HG03354 (cell line): ENCODE data around the gene BPIFB2.
"Not testable (repeated sequence)": the region's sequence is repeated elsewhere in the genome, so short reads cannot be mapped to it uniquely, and the experiment has no call there.

Experiments
- ATAC-seq: cut with Tn5 transposase; IDR thresholded peaks from one replicate; pipeline ENCODE4 v1.9.1; 2021; ENCODE audit warnings: mild to moderate bottlenecking; ENCODE audit not compliant: unreplicated experiment, poor library complexity, severe bottlenecking

The BPIFB2 gene

DNA sequence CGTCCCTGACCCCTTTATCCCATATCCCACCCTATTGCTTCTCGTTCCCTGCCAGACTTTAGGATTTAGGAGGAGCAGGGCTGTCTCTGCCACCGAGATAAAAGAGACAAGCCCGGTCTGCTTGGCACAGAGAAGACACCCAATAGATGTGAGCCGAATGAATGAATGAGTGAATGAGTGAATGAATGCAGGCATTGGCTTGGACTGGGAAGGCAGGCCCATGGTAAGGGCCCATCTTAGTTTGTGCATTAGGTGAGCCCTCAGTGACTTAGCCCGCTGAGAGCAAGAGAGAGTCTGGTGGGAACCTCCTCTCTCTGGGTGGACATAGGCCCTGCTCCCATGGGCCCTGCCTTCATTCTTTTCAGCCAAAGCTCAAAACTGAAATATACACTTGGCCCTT, 23.1 kb downstream of the BPIFB2 start:
- no peak for ATAC-seq

DNA sequence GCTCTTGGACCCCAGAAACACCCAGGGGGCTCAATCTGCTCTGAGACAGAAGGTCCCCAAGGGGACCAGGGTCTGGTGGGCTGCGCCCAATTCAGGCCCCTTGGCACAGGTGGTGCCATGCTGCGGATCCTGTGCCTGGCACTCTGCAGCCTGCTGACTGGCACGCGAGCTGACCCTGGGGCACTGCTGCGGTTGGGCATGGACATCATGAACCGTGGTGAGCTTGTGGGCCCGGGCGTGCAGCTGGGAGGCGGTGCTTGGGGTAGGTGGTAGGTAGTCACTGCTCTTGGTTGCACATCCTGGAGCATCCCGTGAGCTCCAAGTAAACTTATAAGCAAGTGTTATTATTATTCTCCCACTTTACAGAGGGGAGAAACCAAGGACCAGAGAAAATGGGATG, 24.0 kb downstream of the BPIFB2 start, which contains the start of gene BPIFB6:
TSS of gene BPIFB6 (plus strand) at position 118 of the 400 bp plus-strand sequence. CDS start at position 118, 0 bp downstream.
- no peak for ATAC-seq

DNA sequence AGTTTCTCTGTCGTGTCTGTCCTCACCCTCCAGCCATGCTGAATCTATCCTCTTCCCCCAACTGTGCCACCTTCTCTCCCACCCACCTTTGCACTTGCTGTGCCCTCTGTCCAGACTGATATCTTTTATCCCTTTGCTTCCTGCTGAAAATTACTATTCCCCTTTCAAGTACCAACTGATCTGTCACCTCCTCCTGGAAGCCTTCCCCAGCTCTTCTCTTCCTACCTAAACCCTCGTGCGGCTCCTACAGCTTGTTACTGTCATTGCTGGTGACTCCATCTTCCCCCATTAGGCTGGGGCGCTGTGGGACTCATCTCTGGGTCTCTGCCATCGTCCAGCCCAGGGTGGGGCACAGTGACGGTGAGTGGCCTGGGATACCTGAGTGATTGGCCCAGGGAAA, 25.1 kb downstream of the BPIFB2 start:
- no peak for ATAC-seq

- no peak for ATAC-seq
Observed at GRCh38 chr20:33033381-33033780, 25.9 kb downstream of the BPIFB2 start.

DNA sequence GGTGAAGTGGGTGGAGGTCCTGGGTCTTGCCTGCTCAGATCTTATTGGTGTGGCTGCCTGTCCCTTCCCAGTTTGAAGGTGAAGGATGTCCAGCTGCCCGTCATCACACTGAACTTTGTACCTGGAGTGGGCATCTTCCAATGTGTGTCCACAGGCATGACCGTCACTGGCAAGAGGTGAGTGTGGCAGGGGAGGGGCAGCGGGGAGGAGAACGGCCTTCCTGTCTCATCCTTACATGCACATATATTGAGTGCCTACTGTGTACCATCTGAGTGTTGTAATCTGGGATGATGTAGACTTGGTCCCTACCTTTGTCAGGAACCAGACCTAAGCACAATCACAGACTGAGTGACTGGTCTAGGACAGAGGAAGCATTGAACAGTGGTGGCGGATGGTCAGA, 26.6 kb downstream of the BPIFB2 start:
- ATAC-seq, result no peak

DNA sequence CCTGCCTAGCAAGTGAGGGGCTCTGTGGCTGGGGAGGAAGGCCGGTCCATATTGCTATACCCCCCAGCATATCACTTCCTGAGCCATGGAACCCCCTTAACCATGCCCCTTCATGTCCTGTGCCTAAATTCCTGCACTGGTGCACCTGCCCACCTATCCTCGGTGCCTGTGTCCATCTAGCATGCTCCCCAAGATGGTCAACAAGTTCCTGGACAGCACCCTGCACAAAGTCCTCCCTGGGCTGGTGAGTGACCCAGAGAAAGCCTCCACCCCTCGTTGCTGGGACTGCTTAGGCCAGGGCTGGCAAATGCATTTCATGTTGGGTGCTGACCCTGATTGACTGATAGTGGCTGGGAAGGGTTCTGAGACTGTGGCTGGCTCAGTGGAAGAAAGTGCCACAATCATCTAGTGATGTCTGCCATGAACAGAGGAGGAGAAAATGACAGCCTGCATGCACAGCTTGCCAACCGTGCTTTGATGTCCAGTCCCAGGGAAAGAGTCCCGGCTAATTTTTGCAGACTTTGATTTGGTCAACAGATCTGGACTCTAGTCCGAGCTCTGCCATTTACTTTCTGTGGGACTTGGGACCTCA, 27.5 kb downstream of the BPIFB2 start:
- ATAC-seq, result no peak

- ATAC-seq, result no peak
Observed at GRCh38 chr20:33037456-33037855, 30.0 kb downstream of the BPIFB2 start.

DNA sequence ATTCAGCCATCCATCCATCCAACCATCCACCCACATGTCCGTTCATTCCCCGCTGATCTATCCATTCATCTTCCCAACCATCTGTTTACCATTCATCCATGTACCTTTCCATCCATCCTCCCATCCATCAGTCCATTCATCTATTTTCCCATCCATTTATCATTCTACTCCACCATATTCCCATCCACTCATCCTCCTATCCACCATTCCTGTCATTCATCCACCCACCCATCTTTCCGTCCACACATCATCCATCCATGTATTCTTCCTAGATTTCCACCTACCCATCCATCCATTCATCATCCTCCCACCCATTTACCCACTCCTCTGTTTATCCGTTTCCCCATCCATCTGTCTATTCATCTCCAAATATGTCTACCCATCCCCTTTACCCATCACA, 30.7 kb downstream of the BPIFB2 start:
- no peak for ATAC-seq

GRCh38 chr20:33042430-33042829, 34.9 kb downstream of the BPIFB2 start:
- ATAC-seq, result no peak

- ATAC-seq, result no peak
Observed at GRCh38 chr20:33042983-33043730, 35.7 kb downstream of the BPIFB2 start.

- ATAC-seq, result no peak
Observed at GRCh38 chr20:33043731-33044181, 36.3 kb downstream of the BPIFB2 start.

GRCh38 chr20:33045129-33045721, 37.7 kb downstream of the BPIFB2 start:
- not testable (repeated sequence) for ATAC-seq

DNA sequence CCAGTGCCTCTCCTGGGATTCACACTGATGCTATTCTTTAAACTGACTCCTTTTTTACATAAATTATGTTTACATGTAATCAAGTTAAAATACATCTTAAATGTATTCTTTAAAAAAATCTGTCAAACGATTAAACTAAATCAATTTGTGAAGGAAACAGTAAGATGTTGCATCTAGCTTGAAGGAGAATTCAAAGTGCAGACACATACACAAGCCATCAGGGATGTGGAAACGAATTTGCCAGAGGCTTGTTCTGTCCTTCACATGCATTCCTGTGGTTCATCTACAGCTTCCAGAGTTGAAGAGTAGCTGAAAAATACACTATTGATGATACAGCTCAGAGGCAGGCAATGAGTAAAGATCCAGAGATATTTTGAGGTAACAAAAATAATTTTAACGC, 38.9 kb downstream of the BPIFB2 start:
- no peak for ATAC-seq

GRCh38 chr20:33051333-33051732, 43.8 kb downstream of the BPIFB2 start:
- ATAC-seq, result no peak

- ATAC-seq, result no peak
Observed at GRCh38 chr20:33053291-33054106, 46.0 kb downstream of the BPIFB2 start, which contains the start of gene BPIFB3. TSS of gene BPIFB3 (plus strand) at chr20:33053903. CDS start at chr20:33055436, 1,533 bp downstream.

GRCh38 chr20:33054381-33054780, 46.9 kb downstream of the BPIFB2 start:
- ATAC-seq, result no peak

- no peak for ATAC-seq
Observed at GRCh38 chr20:33054791-33055190, 47.3 kb downstream of the BPIFB2 start.

GRCh38 chr20:33059136-33059535, 51.6 kb downstream of the BPIFB2 start:
- ATAC-seq, result no peak

DNA sequence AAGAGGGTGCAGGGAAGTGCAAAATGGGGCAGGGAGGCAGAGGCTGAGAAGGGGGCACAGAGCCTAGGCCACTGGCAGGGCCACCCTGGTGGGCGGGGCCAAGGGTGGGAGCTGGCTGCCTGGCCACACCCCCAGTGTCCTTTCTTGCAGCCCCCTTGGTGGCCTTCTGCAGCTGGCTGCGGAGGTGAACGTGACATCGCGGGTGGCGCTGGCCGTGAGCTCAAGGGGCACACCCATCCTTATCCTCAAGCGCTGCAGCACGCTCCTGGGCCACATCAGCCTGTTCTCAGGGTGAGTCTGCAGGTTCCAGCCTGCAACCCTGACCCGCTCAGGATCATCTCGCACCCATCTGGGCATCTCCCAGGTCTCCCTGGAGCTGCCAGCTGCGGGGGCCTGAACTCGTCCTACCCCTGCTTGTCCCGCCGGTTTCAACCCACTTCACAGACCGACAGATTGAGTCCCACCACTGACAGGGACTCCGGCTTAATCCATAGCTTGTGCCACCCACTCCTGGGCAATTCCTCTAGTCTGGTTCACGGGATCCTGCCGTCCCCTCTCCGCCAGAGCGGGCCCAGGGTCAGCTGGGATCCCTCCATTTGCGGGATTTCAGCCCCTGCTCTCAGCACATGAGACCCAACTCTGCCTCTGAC, 52.4 kb downstream of the BPIFB2 start:
- ATAC-seq, result no peak

- ATAC-seq, result no peak
Observed at GRCh38 chr20:33061658-33062028, 54.1 kb downstream of the BPIFB2 start.
